GM12878 (cell line): Measurements from ENCODE around the gene SLC9C1. TPM values are rescaled to one million over a fixed set of nuclear protein-coding genes. Genes with fewer than 3 reads are reported as not detected.

Experiments used
- ATAC-seq: fragments of 200-7000 bp; cut with Tn5 transposase; 3 replicates; pipeline ENCODE4 v1.9.1; 2020; ENCODE audit warnings: mild to moderate bottlenecking, moderate library complexity
- BruUV-seq: library from RNA; stranded (reverse); fragments of 400-500 nt; replicated peaks from 2 replicates; lab custom pipeline; 2021; lab: Mats Ljungman, UMichigan
- CTCF ChIA-PET: fragments of 300-600 bp; sonication (Branson Sonifier 250); formaldehyde crosslinking; extraction: SDS; loops from one replicate; lab custom pipeline; 2021; ENCODE audit warnings: inconsistent platforms; lab: Yijun Ruan, JAX
- POLR2A ChIA-PET: fragments of 350-600 bp; formaldehyde crosslinking; extraction: SDS; loops from one replicate; lab custom pipeline; 2021; ENCODE audit warnings: inconsistent platforms; lab: Charles Lee
- RAD21 ChIA-PET: fragments of 300-600 bp; sonication (Branson Sonifier 250); formaldehyde crosslinking; loops from one replicate; lab custom pipeline; 2023; ENCODE audit warnings: antibody characterized with exemption; ENCODE audit not compliant: unreplicated experiment; lab: Charles Lee
- SMC1A ChIA-PET: fragments of 300-600 bp; sonication (Branson Sonifier 250); formaldehyde crosslinking; loops from one replicate; lab custom pipeline; 2023; ENCODE audit not compliant: unreplicated experiment, uncharacterized antibody; lab: Charles Lee
- DNase-seq: peaks from one replicate; pipeline ENCODE4 v3.0.0-alpha.2; 2011; ENCODE audit warnings: low read depth, low spot score
- FAIRE-seq: peaks from 3 replicates; lab custom pipeline; 2011; peaks lifted over from hg19 to GRCh38; lab: Jason Lieb, UNC
- H2AFZ ChIP-seq: 2 replicates; pipeline ENCODE4 v1.6.0; 2011; ENCODE audit warnings: low read depth, low read length, control low read depth; ENCODE audit not compliant: control insufficient read depth
- H3K27ac ChIP-seq: 2 replicates; pipeline ENCODE4 v1.5.1; 2011; ENCODE audit warnings: control low read depth; ENCODE audit not compliant: control insufficient read depth, insufficient read depth
- H3K27me3 ChIP-seq, 2 experiments: replicated peaks in 1 of 2; 2 replicates each; pipeline versions ENCODE4 v1.6.0 to v1.6.1; 2011; ENCODE audit warnings: low read length in 1 of 2; ENCODE audit not compliant: control insufficient read depth in 2 of 2, insufficient read depth in 2 of 2
- H3K36me3 ChIP-seq, 2 experiments: 2 replicates each; pipeline ENCODE4 v1.5.1; 2011; ENCODE audit warnings: low read length in 1 of 2; ENCODE audit not compliant: control insufficient read depth in 2 of 2, insufficient read depth in 2 of 2
- H3K4me1 ChIP-seq: 2 replicates; pipeline ENCODE4 v1.6.1; 2011; ENCODE audit warnings: mild to moderate bottlenecking, low read length, moderate library complexity, mixed read lengths; ENCODE audit not compliant: control insufficient read depth, insufficient read depth
- H3K4me2 ChIP-seq: 2 replicates; pipeline ENCODE4 v1.6.0; 2011; ENCODE audit warnings: control low read depth; ENCODE audit not compliant: control insufficient read depth, insufficient read depth
- H3K4me3 ChIP-seq: fragments of 200-600 bp; sonication (generic); 2 replicates; pipeline ENCODE4 v1.5.1; 2016
- H3K79me2 ChIP-seq: 2 replicates; pipeline ENCODE4 v1.6.0; 2011; ENCODE audit warnings: low read length; ENCODE audit not compliant: control insufficient read depth, insufficient read depth
- H3K9ac ChIP-seq: 2 replicates; pipeline ENCODE4 v1.8.0; 2011; ENCODE audit warnings: low read length, control low read depth, mixed read lengths; ENCODE audit not compliant: control insufficient read depth, insufficient read depth
- H3K9me3 ChIP-seq: replicated peaks from 3 replicates; pipeline ENCODE4 v1.5.1; 2011; ENCODE audit warnings: mild to moderate bottlenecking, low read length; ENCODE audit not compliant: control insufficient read depth, insufficient read depth
- H4K20me1 ChIP-seq: 2 replicates; pipeline ENCODE4 v1.6.0; 2011; ENCODE audit not compliant: control insufficient read depth, insufficient read depth
- CHD2 ChIP-seq: IDR thresholded peaks from 2 replicates; pipeline ENCODE4 v1.6.1; 2011; ENCODE audit warnings: low read depth, low read length, improper control_type of control experiment, borderline replicate concordance
- ETV6 ChIP-seq, 2 experiments: fragments of 450-650 bp in 1 of 2; IDR thresholded peaks in 1 of 2; conservative IDR thresholded peaks in 1 of 2; 2 replicates each; pipeline ENCODE4 v1.6.1; 2014; ENCODE audit warnings: antibody characterized with exemption in 1 of 2, borderline replicate concordance in 1 of 2, low read depth in 1 of 2, mild to moderate bottlenecking in 1 of 2, moderate library complexity in 1 of 2
- GABPA ChIP-seq: IDR thresholded peaks from 2 replicates; pipeline ENCODE4 v1.6.1; 2014; ENCODE audit warnings: antibody characterized with exemption, low read depth, mild to moderate bottlenecking, inconsistent platforms
- JUNB ChIP-seq: IDR thresholded peaks from 2 replicates; pipeline ENCODE4 v1.6.1; 2016; ENCODE audit warnings: antibody characterized with exemption, mild to moderate bottlenecking
- KDM1A ChIP-seq: fragments of 200-600 bp; sonication (generic); IDR thresholded peaks from 2 replicates; pipeline ENCODE4 v1.6.1; 2016; ENCODE audit warnings: borderline replicate concordance
- NFXL1 ChIP-seq: fragments of 450-650 bp; IDR thresholded peaks from 2 replicates; pipeline ENCODE4 v1.6.1; 2017; ENCODE audit warnings: antibody characterized with exemption, mild to moderate bottlenecking, borderline replicate concordance
- TARDBP ChIP-seq: IDR thresholded peaks from 2 replicates; pipeline ENCODE4 v1.6.1; 2016; ENCODE audit warnings: borderline replicate concordance
- YBX1 ChIP-seq: fragments of 450-650 bp; IDR thresholded peaks from 2 replicates; pipeline ENCODE4 v1.6.1; 2016; ENCODE audit warnings: antibody characterized with exemption
- ZSCAN29 ChIP-seq: fragments of 450-650 bp; IDR thresholded peaks from 2 replicates; pipeline ENCODE4 v1.6.1; 2017; ENCODE audit warnings: mild to moderate bottlenecking, moderate library complexity
- WGBS: methylation state at CpG from one replicate; pipeline ENCODE4 v1.1.6; 2016; ENCODE audit warnings: low lambda C conversion rate; ENCODE audit not compliant: insufficient replicate concordance, insufficient coverage; ENCODE audit errors: missing lambda C conversion rate; 5-methylcytosine and 5-hydroxymethylcytosine counted together
- in situ Hi-C: fragments of 300-500 bp; cut with MboI; formaldehyde crosslinking; loops from 9 replicates; pipeline ENCODE4 v1.14.3; 2018; ENCODE audit warnings: mixed read lengths
- intact Hi-C: fragments of 100-400 bp; cut with micrococcal nuclease; formaldehyde crosslinking; loops from one replicate; pipeline ENCODE4 v1.14.2; 2022; ENCODE audit not compliant: unreplicated experiment
- polyA plus RNA-seq, 11 experiments: library from polyadenylated mRNA; depleted of rRNA in 4 of 11; unstranded in 6 of 11; stranded (reverse) in 5 of 11; fragments of >200 nt; fragmentation: Nextera tagmentation in 4 of 11; fragmentation: Illumina TruSeq in 1 of 11; extraction: Ambion mirVana in 4 of 11; extraction: Trizol in 1 of 11; gene quantifications; 1 replicate in 1 of 11; 2 replicates in 10 of 11; pipeline versions ENCODE4 v1.2.1 to v1.2.3, GENCODE V29; 2011 to 2016; ENCODE audit warnings: inconsistent platforms in 2 of 11, missing spikeins in 2 of 11, low read depth in 1 of 11
- total RNA-seq, 4 experiments: library from RNA; depleted of rRNA in 3 of 4; stranded (reverse); fragments of >200 nt in 3 of 4; fragmentation: Illumina TruSeq in 1 of 4; extraction: Trizol in 1 of 4; gene quantifications; 2 replicates each; pipeline versions ENCODE4 v1.2.1 to v1.2.3, GENCODE V29; 2013 to 2021
- TF ChIP-seq, protein P1 (sequence below): fragments of 450-650 bp; IDR thresholded peaks from 2 replicates; pipeline ENCODE4 v1.6.1; 2017; ENCODE audit warnings: mild to moderate bottlenecking, low read depth, inconsistent platforms; ENCODE audit not compliant: poor library complexity, severe bottlenecking
- TF ChIP-seq, protein P2 (sequence below): fragments of 450-650 bp; IDR thresholded peaks from 2 replicates; pipeline ENCODE4 v1.6.1; 2017; ENCODE audit warnings: borderline replicate concordance
- TF ChIP-seq, protein P3 (sequence below): IDR thresholded peaks from 2 replicates; pipeline ENCODE4 v1.6.1; 2011; ENCODE audit warnings: low read depth, low read length, improper control_type of control experiment, borderline replicate concordance

Gene SLC9C1
- total and polyA plus RNA-seq, 10 of the 15 experiments (the other 5 are each of a cell fraction or from before 2014, with no cell fraction given): not detected

DNA sequence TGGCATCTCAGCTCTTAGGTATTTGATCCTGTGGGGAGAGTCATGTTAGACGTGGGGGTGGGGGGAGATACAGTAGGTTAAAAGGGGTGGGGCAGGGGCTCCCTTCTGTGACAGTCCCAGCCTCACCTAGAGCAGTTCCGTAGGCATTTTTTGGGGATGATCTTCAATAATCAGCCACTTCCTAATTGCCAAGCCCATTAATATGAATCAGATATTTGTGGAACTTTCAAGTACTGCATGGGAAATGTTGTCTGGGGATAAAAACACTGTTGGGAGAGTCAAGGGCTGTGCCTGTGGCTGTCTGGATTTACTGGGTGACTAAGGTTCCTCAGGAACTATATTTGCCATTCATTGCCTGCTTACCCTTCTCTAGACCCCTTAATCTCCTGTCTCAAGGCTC lies 198.3 kb downstream of the SLC9C1 start:
- CTCF ChIA-PET: interaction anchor here (0.6 kb wide), 2 partner anchors 412 to 438 kb away, joined by 3 read pairs; no protein-coding TSS in a partner anchor
- POLR2A ChIA-PET: interaction anchor here (0.6 kb wide), 1 partner anchor 11 kb away, joined by 4 read pairs; no protein-coding TSS in a partner anchor
- H3K9ac ChIP-seq: no peak overlapping the region
- intact Hi-C loops (no loop called here), in situ Hi-C loops (no loop called here)
- H3K4me3 ChIP-seq: no peak overlapping the region
- FAIRE-seq (no peak), ATAC-seq (no peak), DNase-seq (no peak)
- BruUV-seq: no TSS peak
- H3K79me2 ChIP-seq: no peaks in the 10 kb centered on the region
- no peak overlapping the region for H3K27ac ChIP-seq
- H2AFZ ChIP-seq: no peak overlapping the region
- SMC1A ChIA-PET: no interaction called here
- no peak overlapping the region for H3K4me2 ChIP-seq
- no peaks in the 10 kb centered on the region for H3K9me3 ChIP-seq
- H3K4me1 ChIP-seq: peaks cover 8% of the 10 kb centered on the region
- WGBS: 100% methylated on average over 1 of the region's 2 CpGs
- H3K27me3 ChIP-seq: no peaks in the 10 kb centered on the region
- RAD21 ChIA-PET: interaction anchor here (1.4 kb wide), 1 partner anchor 16 kb away, joined by 4 read pairs; no protein-coding TSS in a partner anchor
- no peaks in the 10 kb centered on the region for H3K36me3 ChIP-seq
- no peaks in the 10 kb centered on the region for H4K20me1 ChIP-seq
- TF ChIP-seq, protein P1, sequence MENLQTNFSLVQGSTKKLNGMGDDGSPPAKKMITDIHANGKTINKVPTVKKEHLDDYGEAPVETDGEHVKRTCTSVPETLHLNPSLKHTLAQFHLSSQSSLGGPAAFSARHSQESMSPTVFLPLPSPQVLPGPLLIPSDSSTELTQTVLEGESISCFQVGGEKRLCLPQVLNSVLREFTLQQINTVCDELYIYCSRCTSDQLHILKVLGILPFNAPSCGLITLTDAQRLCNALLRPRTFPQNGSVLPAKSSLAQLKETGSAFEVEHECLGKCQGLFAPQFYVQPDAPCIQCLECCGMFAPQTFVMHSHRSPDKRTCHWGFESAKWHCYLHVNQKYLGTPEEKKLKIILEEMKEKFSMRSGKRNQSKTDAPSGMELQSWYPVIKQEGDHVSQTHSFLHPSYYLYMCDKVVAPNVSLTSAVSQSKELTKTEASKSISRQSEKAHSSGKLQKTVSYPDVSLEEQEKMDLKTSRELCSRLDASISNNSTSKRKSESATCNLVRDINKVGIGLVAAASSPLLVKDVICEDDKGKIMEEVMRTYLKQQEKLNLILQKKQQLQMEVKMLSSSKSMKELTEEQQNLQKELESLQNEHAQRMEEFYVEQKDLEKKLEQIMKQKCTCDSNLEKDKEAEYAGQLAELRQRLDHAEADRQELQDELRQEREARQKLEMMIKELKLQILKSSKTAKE: no peak
- TF ChIP-seq ZSCAN29 (no peak), KDM1A (no peak), NFXL1 (no peak), CHD2 (no peak), YBX1 (no peak), TARDBP (no peak), GABPA (no peak), ETV6 (conservative IDR thresholded peaks at IDR 0.05 in 1 of 2, IDR thresholded peaks at IDR 0.05 in 1 of 2; ENCODE audit: borderline replicate concordance in 1 of 2, low read depth in 1 of 2) (no peak), JUNB (no peak)
- TF ChIP-seq, protein P2, sequence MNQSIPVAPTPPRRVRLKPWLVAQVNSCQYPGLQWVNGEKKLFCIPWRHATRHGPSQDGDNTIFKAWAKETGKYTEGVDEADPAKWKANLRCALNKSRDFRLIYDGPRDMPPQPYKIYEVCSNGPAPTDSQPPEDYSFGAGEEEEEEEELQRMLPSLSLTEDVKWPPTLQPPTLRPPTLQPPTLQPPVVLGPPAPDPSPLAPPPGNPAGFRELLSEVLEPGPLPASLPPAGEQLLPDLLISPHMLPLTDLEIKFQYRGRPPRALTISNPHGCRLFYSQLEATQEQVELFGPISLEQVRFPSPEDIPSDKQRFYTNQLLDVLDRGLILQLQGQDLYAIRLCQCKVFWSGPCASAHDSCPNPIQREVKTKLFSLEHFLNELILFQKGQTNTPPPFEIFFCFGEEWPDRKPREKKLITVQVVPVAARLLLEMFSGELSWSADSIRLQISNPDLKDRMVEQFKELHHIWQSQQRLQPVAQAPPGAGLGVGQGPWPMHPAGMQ: no peak
- TF ChIP-seq, protein P3, sequence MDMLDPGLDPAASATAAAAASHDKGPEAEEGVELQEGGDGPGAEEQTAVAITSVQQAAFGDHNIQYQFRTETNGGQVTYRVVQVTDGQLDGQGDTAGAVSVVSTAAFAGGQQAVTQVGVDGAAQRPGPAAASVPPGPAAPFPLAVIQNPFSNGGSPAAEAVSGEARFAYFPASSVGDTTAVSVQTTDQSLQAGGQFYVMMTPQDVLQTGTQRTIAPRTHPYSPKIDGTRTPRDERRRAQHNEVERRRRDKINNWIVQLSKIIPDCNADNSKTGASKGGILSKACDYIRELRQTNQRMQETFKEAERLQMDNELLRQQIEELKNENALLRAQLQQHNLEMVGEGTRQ: no peak
